SK-N-SH (cell line): Measurements from ENCODE around the gene SPTB. TPM values are rescaled to one million over a fixed set of nuclear protein-coding genes. Genes with fewer than 3 reads are reported as not detected.

Experiments
- CTCF ChIA-PET: fragments of 300-600, 350-600 bp; formaldehyde crosslinking; extraction: SDS; loops from one replicate; lab custom pipeline; 2021; lab: Yijun Ruan, JAX
- POLR2A ChIA-PET: fragments of 350-600 bp; sonication (Branson Sonifier 250); formaldehyde crosslinking; extraction: SDS; loops from one replicate; lab custom pipeline; 2020; ENCODE audit warnings: antibody characterized with exemption, inconsistent platforms; lab: Yijun Ruan, JAX
- DNase-seq: peaks from one replicate; pipeline ENCODE4 v3.0.0; 2012
- H2AFZ ChIP-seq: fragments of 200-600 bp; sonication (generic); 2 replicates; pipeline ENCODE4 v1.8.1; 2016; ENCODE audit warnings: antibody characterized with exemption, mild to moderate bottlenecking, low read depth
- H3F3A ChIP-seq: fragments of 200-600 bp; sonication (generic); replicated peaks from 2 replicates; pipeline ENCODE3; 2016; ENCODE audit warnings: antibody characterized with exemption, mild to moderate bottlenecking; ENCODE audit not compliant: insufficient read depth
- H3K27ac ChIP-seq, 2 experiments: fragments of 200-500 bp in 1 of 2; fragments of 200-600 bp in 1 of 2; sonication (Bioruptor generic) in 1 of 2; sonication (generic), shearing (Covaris generic) in 1 of 2; 2 replicates each; pipeline versions ENCODE4 v1.5.1 to v1.6.1; 2014 to 2016; ENCODE audit warnings: low read depth in 2 of 2, inconsistent platforms in 1 of 2, low read length in 1 of 2, mild to moderate bottlenecking in 1 of 2, mixed read lengths in 1 of 2
- H3K27me3 ChIP-seq: fragments of 200-600 bp; sonication (generic), shearing (Covaris generic); 2 replicates; pipeline ENCODE4 v1.6.1; 2016; ENCODE audit warnings: mixed run types; ENCODE audit not compliant: insufficient read depth
- H3K36me3 ChIP-seq, 2 experiments: fragments of 200-500 bp in 1 of 2; fragments of 200-600 bp in 1 of 2; sonication (Bioruptor generic) in 1 of 2; sonication (generic) in 1 of 2; replicated peaks in 1 of 2; 2 replicates each; pipeline versions ENCODE3 to v1.5.1; 2014 to 2016; ENCODE audit warnings: low read length in 1 of 2, mild to moderate bottlenecking in 1 of 2; ENCODE audit not compliant: insufficient read depth in 2 of 2, control insufficient read depth in 1 of 2
- H3K4me1 ChIP-seq, 2 experiments: fragments of 200-500 bp in 1 of 2; fragments of 200-600 bp in 1 of 2; sonication (Bioruptor generic) in 1 of 2; sonication (generic), shearing (Covaris generic) in 1 of 2; 2 replicates each; pipeline versions ENCODE4 v1.5.1 to v1.6.1; 2014 to 2016; ENCODE audit warnings: low read depth in 1 of 2, low read length in 1 of 2, mixed run types in 1 of 2; ENCODE audit not compliant: insufficient read depth in 2 of 2, control insufficient read depth in 1 of 2
- H3K4me2 ChIP-seq: fragments of 200-600 bp; sonication (generic), shearing (Covaris generic); 2 replicates; pipeline ENCODE4 v1.6.1; 2017; ENCODE audit warnings: mixed run types
- H3K4me3 ChIP-seq, 2 experiments: fragments of 200-500 bp in 1 of 2; fragments of 200-600 bp in 1 of 2; sonication (Bioruptor generic) in 1 of 2; sonication (generic), shearing (Covaris generic) in 1 of 2; 2 replicates each; pipeline versions ENCODE4 v1.5.1 to v1.8.1; 2014 to 2016; ENCODE audit warnings: low read depth in 2 of 2, inconsistent platforms in 1 of 2, low read length in 1 of 2, mild to moderate bottlenecking in 1 of 2, mixed read lengths in 1 of 2, moderate library complexity in 1 of 2
- H3K79me2 ChIP-seq: fragments of 200-600 bp; sonication (generic); 2 replicates; pipeline ENCODE4 v1.8.1; 2017; ENCODE audit warnings: mild to moderate bottlenecking; ENCODE audit not compliant: insufficient read depth
- H3K9ac ChIP-seq: fragments of 200-600 bp; sonication (generic); 2 replicates; pipeline ENCODE4 v1.6.1; 2017; ENCODE audit warnings: mixed run types
- H3K9me2 ChIP-seq: fragments of 200-600 bp; sonication (generic); 2 replicates; pipeline ENCODE4 v1.6.1; 2017; ENCODE audit warnings: mixed run types
- H3K9me3 ChIP-seq: fragments of 200-600 bp; sonication (generic); 2 replicates; pipeline ENCODE4 v1.6.1; 2017; ENCODE audit warnings: mixed run types, mild to moderate bottlenecking, moderate library complexity
- H4K20me1 ChIP-seq: fragments of 200-600 bp; sonication (generic); 2 replicates; pipeline ENCODE4 v1.6.1; 2017; ENCODE audit warnings: mild to moderate bottlenecking, mixed run types; ENCODE audit not compliant: insufficient read depth
- CHD2 ChIP-seq: fragments of 150-350 bp; IDR thresholded peaks from 2 replicates; pipeline ENCODE4 v1.6.1; 2018; ENCODE audit warnings: low read length; ENCODE audit not compliant: partially characterized antibody
- EP300 ChIP-seq, 2 experiments: IDR thresholded peaks; 2 replicates each; pipeline versions ENCODE4 v1.4.0 to v1.6.1; 2012; ENCODE audit warnings: borderline replicate concordance in 1 of 2, low read depth in 1 of 2, low read length in 1 of 2
- EZH2phosphoT487 ChIP-seq: fragments of 200-600 bp; sonication (generic); IDR thresholded peaks from 2 replicates; pipeline ENCODE4 v1.6.1; 2017; ENCODE audit warnings: low read depth, mixed run types, mild to moderate bottlenecking, antibody characterized with exemption, moderate library complexity, borderline replicate concordance
- FOSL2 ChIP-seq: IDR thresholded peaks from 2 replicates; pipeline ENCODE4 v1.4.0; 2012; ENCODE audit warnings: low read depth, mild to moderate bottlenecking, moderate library complexity, borderline replicate concordance
- FOXJ3 ChIP-seq: sonication (generic); formaldehyde crosslinking; IDR thresholded peaks from 2 replicates; pipeline ENCODE4 v1.5.1; 2020; ENCODE audit warnings: mild to moderate bottlenecking, missing genetic modification reagents
- GATA2 ChIP-seq: sonication (generic); formaldehyde crosslinking; IDR thresholded peaks from 2 replicates; pipeline ENCODE4 v1.5.0; 2020; ENCODE audit warnings: mild to moderate bottlenecking, missing genetic modification reagents
- IRF3 ChIP-seq: fragments of 150-350 bp; IDR thresholded peaks from 2 replicates; pipeline ENCODE4 v1.6.1; 2016; ENCODE audit warnings: mild to moderate bottlenecking, low read depth, low read length
- MAX ChIP-seq: IDR thresholded peaks from 2 replicates; pipeline ENCODE4 v1.4.0; 2012; ENCODE audit warnings: low read depth
- MXI1 ChIP-seq: IDR thresholded peaks from 2 replicates; pipeline ENCODE4 v1.6.1; 2012; ENCODE audit warnings: mild to moderate bottlenecking, low read depth, low read length, improper control_type of control experiment
- NFIC ChIP-seq: IDR thresholded peaks from 2 replicates; pipeline ENCODE4 v1.4.0; 2012; ENCODE audit warnings: borderline replicate concordance
- PBX3 ChIP-seq: IDR thresholded peaks from 2 replicates; pipeline ENCODE4; 2012
- POLR2AphosphoS5 ChIP-seq: IDR thresholded peaks from 2 replicates; pipeline ENCODE4 v1.6.1; 2012; ENCODE audit warnings: low read depth, low read length
- RFX5 ChIP-seq: IDR thresholded peaks from 2 replicates; pipeline ENCODE4 v1.6.1; 2012; ENCODE audit warnings: mild to moderate bottlenecking, improper control_type of control experiment, low read length
- RXRA ChIP-seq: IDR thresholded peaks from 2 replicates; pipeline ENCODE4 v1.4.0; 2012; ENCODE audit warnings: low read depth, mild to moderate bottlenecking, borderline replicate concordance
- SIN3A ChIP-seq: IDR thresholded peaks from 2 replicates; pipeline ENCODE4 v1.6.1; 2012; ENCODE audit warnings: low read depth, mild to moderate bottlenecking, low read length, moderate library complexity, borderline replicate concordance
- SMC3 ChIP-seq: IDR thresholded peaks from 2 replicates; pipeline ENCODE4 v1.6.1; 2012; ENCODE audit warnings: low read depth, low read length, improper control_type of control experiment
- TCF12 ChIP-seq: IDR thresholded peaks from 2 replicates; pipeline ENCODE4 v1.4.0; 2012
- TEAD4 ChIP-seq: IDR thresholded peaks from 2 replicates; pipeline ENCODE4 v1.4.0; 2012; ENCODE audit warnings: mild to moderate bottlenecking, borderline replicate concordance; ENCODE audit not compliant: insufficient read depth
- WGBS: methylation state at CpG from one replicate; pipeline ENCODE4 v1.1.6; 2017; ENCODE audit warnings: low lambda C conversion rate; 5-methylcytosine and 5-hydroxymethylcytosine counted together
- polyA plus RNA-seq, 3 experiments: library from polyadenylated mRNA; depleted of rRNA; stranded (reverse); fragments of >200 nt; gene quantifications; 2 replicates each; pipeline ENCODE4 v1.2.3, GENCODE V29; 2012
- TF ChIP-seq, protein P1 (sequence below): IDR thresholded peaks from 2 replicates; pipeline ENCODE4 v1.4.0; 2012; ENCODE audit warnings: low read depth, borderline replicate concordance
- TF ChIP-seq, protein P2 (sequence below): fragments of 150-350 bp; IDR thresholded peaks from 2 replicates; pipeline ENCODE4 v1.6.1; 2017; ENCODE audit warnings: antibody characterized with exemption, low read length, low read depth, borderline replicate concordance
- TF ChIP-seq, protein P3 (sequence below): fragments of 200-600 bp; sonication (generic); IDR thresholded peaks from 2 replicates; pipeline ENCODE4 v1.6.1; 2017; ENCODE audit warnings: antibody characterized with exemption, mild to moderate bottlenecking, moderate library complexity

SPTB gene
- polyA plus RNA-seq, 1 of the 3 experiments (the other 2 are of a cell fraction) = 0.15 TPM

GRCh38 chr14:64870160-64870559 lies 9.5 kb downstream of the SPTB start (continued):
- TF ChIP-seq GATA2 (no peak), POLR2AphosphoS5 (no peak), FOSL2 (no peak), RXRA (no peak), NFIC (no peak), TEAD4 (no peak), PBX3 (no peak), SMC3 (no peak), MXI1 (no peak), EP300 (IDR thresholded peaks at IDR 0.05; ENCODE audit: borderline replicate concordance in 1 of 2, low read depth in 1 of 2, low read length in 1 of 2) (no peak), RFX5 (no peak), CHD2 (no peak), TCF12 (no peak)
- TF ChIP-seq, all 33 proteins: peak for 0

DNA sequence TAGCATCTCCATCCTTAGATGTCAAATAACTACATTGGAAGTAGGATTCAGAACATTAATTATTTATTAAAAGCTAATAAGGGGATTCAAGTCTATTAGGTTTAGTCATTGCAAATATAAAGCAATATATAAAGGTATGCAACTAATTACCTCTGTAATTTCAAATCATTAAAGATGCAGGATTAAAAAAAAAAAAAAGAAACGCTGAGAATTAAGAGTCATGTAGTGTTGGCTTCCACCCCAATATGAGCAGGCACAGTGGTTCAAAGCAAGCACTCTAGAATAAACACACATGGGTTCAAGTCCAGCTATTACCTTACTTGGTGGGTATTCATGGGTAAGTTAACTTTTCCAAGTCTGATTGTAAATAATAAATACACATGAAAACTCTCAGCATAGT lies 10.9 kb downstream of the SPTB start:
- Histone ChIP-seq H3K27ac (no peak overlapping the region), H3K36me3 (no peaks in the 10 kb centered on the region), H3F3A (no peaks in the 10 kb centered on the region), H3K9me2 (no peaks in the 10 kb centered on the region), H4K20me1 (no peaks in the 10 kb centered on the region), H3K9ac (no peak overlapping the region), H3K27me3 (no peaks in the 10 kb centered on the region), H3K79me2 (no peaks in the 10 kb centered on the region), H3K4me3 (no peak overlapping the region), H3K4me2 (no peak overlapping the region), H2AFZ (no peak overlapping the region), H3K9me3 (no peaks in the 10 kb centered on the region), H3K4me1 (no peaks in the 10 kb centered on the region)
- ChIA-PET POLR2A (no interaction called here), CTCF (interaction anchor here (1.2 to 1.9 kb wide), 5 partner anchors 10 to 68 kb away, joined by 4 to 10 read pairs (median 4); no protein-coding TSS in a partner anchor)
- WGBS = 63% methylated on average over 1 of the region's 1 CpG
- DNase-seq = no peak
- TF ChIP-seq FOXJ3 (CRISPR knock-in tag) = no peak
- TF ChIP-seq FOSL2 = no peak
- TF ChIP-seq, protein P1, sequence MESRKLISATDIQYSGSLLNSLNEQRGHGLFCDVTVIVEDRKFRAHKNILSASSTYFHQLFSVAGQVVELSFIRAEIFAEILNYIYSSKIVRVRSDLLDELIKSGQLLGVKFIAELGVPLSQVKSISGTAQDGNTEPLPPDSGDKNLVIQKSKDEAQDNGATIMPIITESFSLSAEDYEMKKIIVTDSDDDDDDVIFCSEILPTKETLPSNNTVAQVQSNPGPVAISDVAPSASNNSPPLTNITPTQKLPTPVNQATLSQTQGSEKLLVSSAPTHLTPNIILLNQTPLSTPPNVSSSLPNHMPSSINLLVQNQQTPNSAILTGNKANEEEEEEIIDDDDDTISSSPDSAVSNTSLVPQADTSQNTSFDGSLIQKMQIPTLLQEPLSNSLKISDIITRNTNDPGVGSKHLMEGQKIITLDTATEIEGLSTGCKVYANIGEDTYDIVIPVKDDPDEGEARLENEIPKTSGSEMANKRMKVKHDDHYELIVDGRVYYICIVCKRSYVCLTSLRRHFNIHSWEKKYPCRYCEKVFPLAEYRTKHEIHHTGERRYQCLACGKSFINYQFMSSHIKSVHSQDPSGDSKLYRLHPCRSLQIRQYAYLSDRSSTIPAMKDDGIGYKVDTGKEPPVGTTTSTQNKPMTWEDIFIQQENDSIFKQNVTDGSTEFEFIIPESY = no peak
- TF ChIP-seq, protein P2, sequence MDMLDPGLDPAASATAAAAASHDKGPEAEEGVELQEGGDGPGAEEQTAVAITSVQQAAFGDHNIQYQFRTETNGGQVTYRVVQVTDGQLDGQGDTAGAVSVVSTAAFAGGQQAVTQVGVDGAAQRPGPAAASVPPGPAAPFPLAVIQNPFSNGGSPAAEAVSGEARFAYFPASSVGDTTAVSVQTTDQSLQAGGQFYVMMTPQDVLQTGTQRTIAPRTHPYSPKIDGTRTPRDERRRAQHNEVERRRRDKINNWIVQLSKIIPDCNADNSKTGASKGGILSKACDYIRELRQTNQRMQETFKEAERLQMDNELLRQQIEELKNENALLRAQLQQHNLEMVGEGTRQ = no peak
- no peak for TF ChIP-seq EZH2phosphoT487
- no peak for TF ChIP-seq IRF3
- TF ChIP-seq NFIC = no peak
- TF ChIP-seq SIN3A = no peak
- TF ChIP-seq, protein P3, sequence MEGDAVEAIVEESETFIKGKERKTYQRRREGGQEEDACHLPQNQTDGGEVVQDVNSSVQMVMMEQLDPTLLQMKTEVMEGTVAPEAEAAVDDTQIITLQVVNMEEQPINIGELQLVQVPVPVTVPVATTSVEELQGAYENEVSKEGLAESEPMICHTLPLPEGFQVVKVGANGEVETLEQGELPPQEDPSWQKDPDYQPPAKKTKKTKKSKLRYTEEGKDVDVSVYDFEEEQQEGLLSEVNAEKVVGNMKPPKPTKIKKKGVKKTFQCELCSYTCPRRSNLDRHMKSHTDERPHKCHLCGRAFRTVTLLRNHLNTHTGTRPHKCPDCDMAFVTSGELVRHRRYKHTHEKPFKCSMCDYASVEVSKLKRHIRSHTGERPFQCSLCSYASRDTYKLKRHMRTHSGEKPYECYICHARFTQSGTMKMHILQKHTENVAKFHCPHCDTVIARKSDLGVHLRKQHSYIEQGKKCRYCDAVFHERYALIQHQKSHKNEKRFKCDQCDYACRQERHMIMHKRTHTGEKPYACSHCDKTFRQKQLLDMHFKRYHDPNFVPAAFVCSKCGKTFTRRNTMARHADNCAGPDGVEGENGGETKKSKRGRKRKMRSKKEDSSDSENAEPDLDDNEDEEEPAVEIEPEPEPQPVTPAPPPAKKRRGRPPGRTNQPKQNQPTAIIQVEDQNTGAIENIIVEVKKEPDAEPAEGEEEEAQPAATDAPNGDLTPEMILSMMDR = no peak
- TF ChIP-seq MAX = no peak
